Fibroblast of the aortic adventitia (primary cell): Measurements from ENCODE around the gene CRYGC. TPM values are rescaled to one million over a fixed set of nuclear protein-coding genes. Genes with fewer than 3 reads are reported as not detected.
"Not testable (repeated sequence)": the region's sequence is repeated elsewhere in the genome, so short reads cannot be mapped to it uniquely, and the experiment has no call there.

Experiments used
- DNase-seq: peaks from one replicate; pipeline ENCODE4 v3.0.0-alpha.2; 2010; ENCODE audit warnings: low read depth
- H3K4me3 ChIP-seq: 2 replicates; pipeline ENCODE4 v1.5.1; 2011; ENCODE audit warnings: low read depth, mild to moderate bottlenecking, control low read depth, low read length, moderate library complexity
- total RNA-seq: library from RNA; depleted of rRNA; stranded (reverse); fragments of >200 nt; gene quantifications from 2 replicates; pipeline ENCODE4 v1.2.3, GENCODE V29; 2012; ENCODE audit warnings: low replicate concordance
- TF ChIP-seq, protein P1 (sequence below): IDR thresholded peaks from 2 replicates; pipeline ENCODE4 v1.5.1; 2011; ENCODE audit warnings: mild to moderate bottlenecking, low read length, control low read depth, inconsistent platforms; ENCODE audit not compliant: insufficient read depth

CRYGC gene
- total RNA-seq, 1 donor = not detected

DNA sequence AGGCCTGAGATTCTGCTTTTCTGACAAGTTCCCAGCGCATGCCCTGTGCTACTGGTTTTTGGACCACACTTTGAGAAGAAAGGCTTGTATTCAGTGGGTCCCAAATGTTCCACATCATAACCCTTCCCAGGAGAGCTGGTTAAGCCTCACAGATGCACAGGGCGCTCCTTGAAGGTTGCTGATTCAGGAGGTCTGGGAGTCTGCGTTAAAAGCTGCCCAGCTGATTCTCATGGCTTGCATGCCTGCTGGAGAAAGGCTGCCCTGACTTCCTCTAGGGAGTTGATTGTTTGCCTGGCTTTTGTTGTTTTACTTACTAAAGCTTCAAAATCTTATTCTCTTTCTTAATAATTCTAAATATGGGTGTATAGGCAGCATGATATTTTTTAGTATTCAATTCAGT is 26.0 kb downstream of the CRYGC start:
- no peak for DNase-seq
- TF ChIP-seq, protein P1, sequence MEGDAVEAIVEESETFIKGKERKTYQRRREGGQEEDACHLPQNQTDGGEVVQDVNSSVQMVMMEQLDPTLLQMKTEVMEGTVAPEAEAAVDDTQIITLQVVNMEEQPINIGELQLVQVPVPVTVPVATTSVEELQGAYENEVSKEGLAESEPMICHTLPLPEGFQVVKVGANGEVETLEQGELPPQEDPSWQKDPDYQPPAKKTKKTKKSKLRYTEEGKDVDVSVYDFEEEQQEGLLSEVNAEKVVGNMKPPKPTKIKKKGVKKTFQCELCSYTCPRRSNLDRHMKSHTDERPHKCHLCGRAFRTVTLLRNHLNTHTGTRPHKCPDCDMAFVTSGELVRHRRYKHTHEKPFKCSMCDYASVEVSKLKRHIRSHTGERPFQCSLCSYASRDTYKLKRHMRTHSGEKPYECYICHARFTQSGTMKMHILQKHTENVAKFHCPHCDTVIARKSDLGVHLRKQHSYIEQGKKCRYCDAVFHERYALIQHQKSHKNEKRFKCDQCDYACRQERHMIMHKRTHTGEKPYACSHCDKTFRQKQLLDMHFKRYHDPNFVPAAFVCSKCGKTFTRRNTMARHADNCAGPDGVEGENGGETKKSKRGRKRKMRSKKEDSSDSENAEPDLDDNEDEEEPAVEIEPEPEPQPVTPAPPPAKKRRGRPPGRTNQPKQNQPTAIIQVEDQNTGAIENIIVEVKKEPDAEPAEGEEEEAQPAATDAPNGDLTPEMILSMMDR = no peak

DNA sequence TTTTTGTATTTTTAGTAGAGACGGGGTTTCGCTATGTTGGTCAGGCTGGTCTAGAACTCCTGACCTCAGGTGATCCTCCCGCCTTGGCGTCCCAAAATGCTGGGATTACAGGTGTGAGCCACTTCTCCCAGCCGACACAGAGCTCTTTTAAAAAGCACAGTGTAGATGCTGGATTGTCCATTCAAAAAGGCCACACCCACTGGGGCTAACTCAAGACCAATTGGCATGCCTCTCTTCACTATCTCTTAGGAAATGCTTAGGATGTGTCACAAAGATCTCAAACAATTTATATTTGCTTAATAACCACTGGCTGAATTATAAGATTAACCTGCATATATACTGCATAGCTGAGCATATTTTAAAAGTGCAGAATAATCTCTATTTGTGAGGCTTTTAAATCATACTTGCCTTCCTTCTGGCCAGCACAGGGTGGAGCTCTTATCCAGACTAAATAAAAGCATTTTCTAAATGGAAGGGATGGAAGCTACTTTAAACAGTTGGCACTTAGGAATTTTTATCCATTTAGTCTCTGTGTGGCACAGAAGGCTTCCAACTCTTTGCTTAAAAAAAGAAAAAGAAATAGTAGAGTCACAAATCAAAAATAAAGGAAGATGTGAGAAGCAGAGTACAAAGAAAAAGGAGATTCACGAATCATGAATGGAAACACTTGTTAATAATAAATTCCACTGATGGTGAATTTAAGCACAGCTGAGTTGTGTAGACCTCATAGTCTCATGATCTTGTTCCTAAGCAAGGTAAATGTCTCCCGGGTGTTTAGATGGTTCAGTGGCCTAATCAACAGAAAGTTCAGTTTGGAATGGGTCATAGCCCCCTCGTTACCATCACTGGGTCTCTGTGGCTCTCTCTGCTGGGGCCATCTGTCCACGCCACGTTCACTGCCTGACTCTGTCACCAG is 27.7 kb downstream of the CRYGC start:
- no peak overlapping the region for H3K4me3 ChIP-seq
- peak; percentile 57 for DNase-seq
- TF ChIP-seq, protein P1 = peak; percentile 56

More for the DNA sequence above, 26.0 kb downstream of the CRYGC start:
- no peak overlapping the region for H3K4me3 ChIP-seq

DNA sequence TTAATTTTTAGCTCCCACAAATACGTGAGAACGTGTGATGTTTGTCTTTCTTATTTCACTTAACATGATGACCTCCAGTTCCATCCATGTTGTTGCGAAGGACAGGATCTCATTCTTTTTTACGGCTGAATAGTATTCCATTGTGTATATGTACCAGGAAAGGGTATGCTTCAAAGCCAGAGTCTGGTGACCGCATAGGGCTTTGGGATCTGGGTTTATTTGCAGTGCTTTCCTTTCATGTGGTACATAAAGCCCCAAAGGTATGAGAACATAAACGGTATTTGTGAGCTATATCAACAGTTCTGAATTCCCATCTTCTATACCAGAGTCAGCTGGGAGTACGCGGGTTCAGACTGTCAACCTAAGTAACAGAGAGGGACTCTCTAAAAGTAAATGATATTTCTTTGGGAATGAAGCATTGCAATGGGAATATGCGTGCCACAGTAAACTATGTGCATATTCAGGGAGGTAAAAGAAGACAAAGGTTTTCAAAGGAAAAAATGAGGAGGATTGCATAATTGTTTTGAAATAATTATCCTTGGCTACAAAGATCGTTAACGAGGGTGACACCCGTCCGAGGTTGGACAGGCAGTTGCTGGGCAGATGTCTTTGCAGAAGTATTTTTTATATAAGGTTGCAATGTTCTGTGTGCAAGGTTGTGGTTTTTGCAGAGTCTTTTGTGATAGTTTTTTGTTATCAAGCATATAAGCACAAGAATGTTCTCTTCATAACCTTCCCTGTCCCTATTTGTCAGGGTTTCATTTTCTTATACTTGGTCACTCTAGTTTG is 29.8 kb downstream of the CRYGC start:
- no peak for DNase-seq
- TF ChIP-seq, protein P1 = no peak

DNA sequence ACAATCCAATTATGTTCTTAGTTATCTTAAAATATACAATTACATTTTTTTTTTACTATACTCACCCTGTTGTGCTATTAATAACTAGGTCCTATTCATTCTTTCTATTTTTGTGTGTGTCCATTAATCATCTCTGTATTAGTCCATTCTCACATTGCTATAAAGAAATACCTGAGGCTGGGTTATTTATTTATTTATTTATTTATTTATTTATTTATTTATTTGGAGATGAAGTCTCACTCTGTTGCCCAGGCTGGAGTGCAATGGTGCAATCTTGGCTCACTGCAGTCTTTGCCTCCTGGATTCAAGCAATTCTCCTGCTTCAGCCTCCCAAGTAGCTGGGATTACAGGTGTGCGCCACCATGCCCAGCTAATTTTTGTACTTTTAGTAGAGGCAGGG is 30.9 kb downstream of the CRYGC start:
- not testable (repeated sequence) for H3K4me3 ChIP-seq

More for the DNA sequence above, 29.8 kb downstream of the CRYGC start:
- no peak overlapping the region for H3K4me3 ChIP-seq

DNA sequence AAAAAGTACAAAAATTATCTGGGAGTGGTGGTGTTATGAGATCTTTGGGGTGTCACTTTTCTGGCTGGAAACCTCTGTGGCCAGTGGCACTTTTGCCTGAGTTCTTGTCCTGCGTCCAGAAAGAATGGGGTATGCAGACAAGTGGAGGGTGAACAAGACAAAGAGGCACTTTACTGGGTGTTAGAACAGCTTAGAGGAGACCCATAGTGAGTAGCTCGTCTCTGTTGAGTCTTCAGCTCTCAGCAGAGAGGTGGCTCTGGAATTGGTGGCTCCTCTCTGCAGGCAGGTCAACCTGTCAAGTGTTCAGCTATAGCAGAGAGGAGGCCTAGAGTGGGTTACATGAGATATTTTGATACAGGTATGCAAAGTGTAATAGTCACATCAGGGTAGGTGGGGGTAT is 31.4 kb downstream of the CRYGC start:
- no peak overlapping the region for H3K4me3 ChIP-seq
- TF ChIP-seq, protein P1 = no peak
- no peak for DNase-seq

More for the DNA sequence above, 30.9 kb downstream of the CRYGC start:
- DNase-seq = not testable (repeated sequence)

DNA sequence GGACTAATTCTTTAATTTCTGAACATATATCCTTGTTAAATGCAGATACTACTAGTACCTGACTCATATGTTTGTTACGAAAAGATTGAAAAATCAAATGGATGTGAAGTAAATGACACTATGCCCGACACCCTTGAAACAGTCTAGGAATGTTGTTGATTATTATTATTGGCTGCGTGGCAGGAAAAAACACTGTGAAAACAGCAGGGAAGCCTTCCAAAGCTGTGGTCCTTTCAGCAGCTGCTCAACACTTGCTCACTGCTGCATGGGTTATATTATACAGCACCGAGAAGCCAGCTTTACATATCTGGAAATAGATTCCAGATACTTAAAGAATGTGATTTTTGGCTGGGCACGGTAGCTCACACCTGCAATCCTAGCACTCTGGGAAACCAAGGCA is 31.8 kb downstream of the CRYGC start:
- DNase-seq = peak; percentile 69
- TF ChIP-seq, protein P1 = no peak
- H3K4me3 ChIP-seq = no peak overlapping the region

DNA sequence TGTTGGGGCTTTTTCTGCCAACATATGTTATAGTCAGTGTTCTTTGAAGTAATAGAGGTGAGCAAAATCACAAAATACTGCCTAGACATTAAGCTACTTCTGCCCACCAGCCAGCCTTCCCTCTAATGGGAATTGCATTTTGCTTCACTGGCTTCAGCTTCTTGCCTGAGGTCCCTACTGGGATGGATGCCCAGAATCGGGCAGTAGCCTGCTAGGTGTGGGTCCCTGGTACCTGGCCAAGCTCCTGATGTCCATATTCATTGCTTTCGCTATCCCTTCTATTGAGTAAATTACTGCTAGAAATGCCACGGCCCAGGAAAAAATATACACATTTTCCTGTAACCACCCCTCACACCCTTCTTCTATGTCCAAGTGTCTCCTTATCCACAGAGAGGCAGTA is 32.3 kb downstream of the CRYGC start:
- H3K4me3 ChIP-seq = no peak overlapping the region
- DNase-seq = peak; percentile 4
- TF ChIP-seq, protein P1 = no peak
